Upper lobe of left lung (tissue), 6 donors: ENCODE measurements around the gene STIMATE. TPM values are rescaled to one million over a fixed set of nuclear protein-coding genes. Genes with fewer than 3 reads are reported as not detected.
A peak's percentile ranks its signal among the peaks of the same experiment; 100 is the strongest.

Experiments
- ATAC-seq, 2 donors: fragments of 200-7000 bp; cut with Tn5 transposase; one replicate each; pipeline ENCODE4 v1.9.1; 2022; ENCODE audit warnings: mild to moderate bottlenecking in 2 of 2, moderate library complexity in 2 of 2; ENCODE audit not compliant: low FRiP score in 2 of 2
- DNase-seq, 2 donors: peaks; one replicate each; pipeline ENCODE4 v3.0.0-alpha.2; 2019 to 2020
- H3K27ac ChIP-seq, 4 donors: fragments of 200-600 bp; sonication (generic); one replicate each; pipeline ENCODE4 v1.5.1; 2016 to 2019
- H3K27me3 ChIP-seq, 4 donors: fragments of 200-600 bp; sonication (generic); one replicate each; pipeline ENCODE4 v1.5.1; 2017 to 2019
- H3K36me3 ChIP-seq, 4 donors: fragments of 200-600 bp; sonication (generic); one replicate each; pipeline ENCODE4 v1.5.1; 2016 to 2019
- H3K4me1 ChIP-seq, 4 donors: fragments of 200-600 bp; sonication (generic); one replicate each; pipeline ENCODE4 v1.5.1; 2018 to 2019
- H3K4me3 ChIP-seq, 4 donors: fragments of 200-600 bp; sonication (generic); one replicate each; pipeline ENCODE4 v1.5.1; 2017 to 2019; ENCODE audit warnings: mild to moderate bottlenecking in 2 of 4, moderate library complexity in 1 of 4
- H3K9me3 ChIP-seq, 4 donors: fragments of 200-600 bp; sonication (generic); one replicate each; pipeline ENCODE4 v1.5.1; 2018 to 2019
- EP300 ChIP-seq, 4 donors: sonication (generic); formaldehyde crosslinking; IDR thresholded peaks; one replicate each; pipeline ENCODE4 v1.5.1; 2017; ENCODE audit warnings: antibody characterized with exemption in 4 of 4, control low read depth in 2 of 4
- POLR2A ChIP-seq, 4 donors: fragments of 450-650 bp; IDR thresholded peaks; one replicate each; pipeline ENCODE4 v1.5.1; 2016 to 2017; ENCODE audit warnings: antibody characterized with exemption in 4 of 4, mild to moderate bottlenecking in 2 of 4
- POLR2AphosphoS5 ChIP-seq, 2 donors: sonication (generic); formaldehyde crosslinking; IDR thresholded peaks; one replicate each; pipeline ENCODE4 v1.5.1; 2017; ENCODE audit warnings: antibody characterized with exemption in 2 of 2
- WGBS, 2 donors: methylation state at CpG; one replicate each; pipeline ENCODE4 v1.1.5; 2017 to 2018; 5-methylcytosine and 5-hydroxymethylcytosine counted together
- total RNA-seq, 6 donors: library from RNA; depleted of rRNA in 4 of 6; stranded (reverse); fragments of >200 nt in 4 of 6; gene quantifications; one replicate each; pipeline versions ENCODE4 v1.1.0 to v1.2.1, GENCODE V29; 2016 to 2021
- TF ChIP-seq, protein P1 (sequence below), 6 experiments: fragments of 450-650 bp in 4 of 6; fragments of 200-600 bp in 2 of 6; sonication (generic) in 2 of 6; IDR thresholded peaks; one replicate each; pipeline ENCODE4 v1.5.1; 2016 to 2019; ENCODE audit warnings: antibody characterized with exemption in 6 of 6
- donor health status: DM: no; HTN: no; CAD: no; lungs with moderate emphysema.
- donor health status: DM: no; HTN: yes; CAD: no; lungs with severe emphysema.

STIMATE gene
- total RNA-seq, 6 donors from 2014 or later = 39.7 to 87.0 (median 44.9) TPM

DNA sequence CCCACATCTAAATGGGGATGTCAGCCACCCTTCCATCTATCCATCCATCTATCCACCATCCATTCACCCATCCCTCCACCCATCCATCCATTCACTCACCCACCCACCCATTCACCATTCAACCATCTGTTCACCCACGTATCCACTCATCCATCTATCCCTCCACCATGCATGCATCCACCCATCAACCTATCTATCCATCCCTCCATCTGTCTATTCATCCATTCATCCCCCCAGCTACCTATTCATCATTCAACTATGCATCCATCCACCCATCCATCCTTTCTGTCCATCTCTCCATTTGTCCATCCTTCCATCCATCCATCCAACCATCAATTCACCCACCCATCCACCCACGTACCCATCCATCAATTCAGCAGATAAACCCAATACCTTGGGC lies 88.2 kb downstream of the STIMATE start:
- no peak overlapping the region for H3K4me3 ChIP-seq
- no peak for DNase-seq
- no peak for ATAC-seq
- H3K36me3 ChIP-seq = no peaks in the 10 kb centered on the region
- WGBS, 2 donors = 58 to 72% methylated on average over 2 of the region's 2 CpGs
- H3K9me3 ChIP-seq = no peaks in the 10 kb centered on the region
- no peak overlapping the region for H3K27ac ChIP-seq
- TF ChIP-seq, protein P1, sequence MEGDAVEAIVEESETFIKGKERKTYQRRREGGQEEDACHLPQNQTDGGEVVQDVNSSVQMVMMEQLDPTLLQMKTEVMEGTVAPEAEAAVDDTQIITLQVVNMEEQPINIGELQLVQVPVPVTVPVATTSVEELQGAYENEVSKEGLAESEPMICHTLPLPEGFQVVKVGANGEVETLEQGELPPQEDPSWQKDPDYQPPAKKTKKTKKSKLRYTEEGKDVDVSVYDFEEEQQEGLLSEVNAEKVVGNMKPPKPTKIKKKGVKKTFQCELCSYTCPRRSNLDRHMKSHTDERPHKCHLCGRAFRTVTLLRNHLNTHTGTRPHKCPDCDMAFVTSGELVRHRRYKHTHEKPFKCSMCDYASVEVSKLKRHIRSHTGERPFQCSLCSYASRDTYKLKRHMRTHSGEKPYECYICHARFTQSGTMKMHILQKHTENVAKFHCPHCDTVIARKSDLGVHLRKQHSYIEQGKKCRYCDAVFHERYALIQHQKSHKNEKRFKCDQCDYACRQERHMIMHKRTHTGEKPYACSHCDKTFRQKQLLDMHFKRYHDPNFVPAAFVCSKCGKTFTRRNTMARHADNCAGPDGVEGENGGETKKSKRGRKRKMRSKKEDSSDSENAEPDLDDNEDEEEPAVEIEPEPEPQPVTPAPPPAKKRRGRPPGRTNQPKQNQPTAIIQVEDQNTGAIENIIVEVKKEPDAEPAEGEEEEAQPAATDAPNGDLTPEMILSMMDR (IDR thresholded peaks at IDR 0.05) = no peak
- no peak for TF ChIP-seq EP300 (IDR thresholded peaks at IDR 0.05)
- no peak for TF ChIP-seq POLR2A (IDR thresholded peaks at IDR 0.05)
- no peak for TF ChIP-seq POLR2AphosphoS5 (IDR thresholded peaks at IDR 0.05)
- no peaks in the 10 kb centered on the region for H3K27me3 ChIP-seq
- no peaks in the 10 kb centered on the region for H3K4me1 ChIP-seq

DNA sequence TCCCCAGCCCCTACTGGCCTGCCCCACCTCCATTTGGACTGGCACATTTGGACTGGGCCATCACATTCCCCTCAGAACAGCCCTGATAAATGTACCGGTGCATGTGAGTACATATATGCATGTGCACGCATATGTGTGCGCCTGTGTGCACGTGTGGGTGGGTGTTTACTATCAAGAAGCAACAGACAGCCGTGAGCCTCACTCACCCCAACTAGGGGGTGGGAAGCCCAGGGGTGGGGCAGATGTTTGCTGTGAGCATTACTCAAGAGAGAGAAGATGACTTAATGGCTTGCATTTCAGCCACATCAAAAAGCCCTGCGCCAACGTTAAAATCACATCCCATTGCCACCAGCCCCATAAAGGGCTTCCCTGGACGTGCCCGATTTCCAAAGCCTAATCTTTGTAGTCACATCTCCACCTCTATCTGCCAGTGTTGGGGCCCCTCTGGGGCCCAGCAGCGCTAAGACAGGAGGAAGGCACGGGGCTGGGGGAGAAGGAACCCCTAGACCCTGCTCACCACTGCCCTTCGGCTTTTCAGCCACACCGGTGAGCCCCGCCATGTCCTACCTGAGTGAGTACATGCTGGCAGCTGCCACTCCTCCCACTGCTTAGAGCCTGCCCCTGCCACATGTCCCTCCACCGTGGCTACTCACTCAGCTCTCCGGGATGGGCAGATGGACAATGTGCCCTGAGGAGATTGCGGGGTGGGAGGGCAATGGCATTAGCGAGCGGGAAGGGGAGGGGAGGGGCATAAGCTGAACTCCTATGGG lies 91.9 kb downstream of the STIMATE start:
- no peaks in the 10 kb centered on the region for H3K9me3 ChIP-seq
- H3K27me3 ChIP-seq = no peaks in the 10 kb centered on the region
- ATAC-seq = no peak
- no peaks in the 10 kb centered on the region for H3K36me3 ChIP-seq
- no peak for DNase-seq
- WGBS, 2 donors = 82 to 84% methylated on average over 17 to 19 of the region's 19 CpGs
- no peak overlapping the region for H3K27ac ChIP-seq
- TF ChIP-seq, protein P1 (IDR thresholded peaks at IDR 0.05) = no peak
- no peak for TF ChIP-seq POLR2A (IDR thresholded peaks at IDR 0.05)
- TF ChIP-seq POLR2AphosphoS5 (IDR thresholded peaks at IDR 0.05) = no peak
- TF ChIP-seq EP300 (IDR thresholded peaks at IDR 0.05) = no peak
- no peaks in the 10 kb centered on the region for H3K4me1 ChIP-seq
- H3K4me3 ChIP-seq = no peak overlapping the region

DNA sequence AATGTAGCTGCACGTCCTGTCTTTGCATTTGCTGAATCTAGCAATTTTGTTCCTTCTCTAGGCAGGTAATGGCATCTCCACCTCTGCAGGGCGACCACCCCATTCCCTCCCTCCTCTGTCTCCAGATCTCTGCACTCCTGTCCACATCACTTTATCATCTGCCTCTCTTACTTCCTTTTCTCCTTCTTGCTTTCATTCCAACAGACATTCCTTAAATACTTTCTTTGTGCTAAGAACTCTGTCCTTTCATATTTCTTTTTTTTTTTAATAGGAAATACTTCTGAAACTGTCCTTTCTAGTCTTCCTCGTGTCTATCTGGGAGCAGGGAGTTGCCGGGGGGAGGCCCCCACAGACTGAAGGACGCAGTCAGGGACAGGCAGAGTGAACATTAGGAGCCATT lies 95.5 kb downstream of the STIMATE start:
- no peak for ATAC-seq

DNA sequence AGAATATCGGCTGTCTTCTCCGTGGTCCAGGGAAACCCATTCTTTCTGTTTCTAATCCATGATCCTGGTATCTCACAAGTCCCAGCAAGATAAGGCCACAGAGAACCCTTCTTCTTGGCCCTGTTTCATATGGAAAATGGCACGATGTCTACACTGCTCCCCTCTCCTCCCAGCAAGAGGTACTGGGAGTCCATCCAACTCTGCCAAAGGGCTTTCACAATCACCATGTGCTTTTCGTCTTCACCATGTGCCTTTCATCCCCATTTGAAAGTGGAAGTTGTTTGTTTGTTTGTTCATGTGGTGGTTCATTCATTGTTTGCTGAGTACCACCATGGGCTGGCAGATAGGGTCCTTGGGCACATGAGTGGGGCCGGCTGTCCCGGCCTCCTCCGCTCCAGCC lies 97.3 kb downstream of the STIMATE start:
- Histone ChIP-seq H3K36me3 (no peaks in the 10 kb centered on the region), H3K9me3 (no peaks in the 10 kb centered on the region), H3K27me3 (no peaks in the 10 kb centered on the region), H3K4me3 (no peak overlapping the region), H3K27ac (no peak overlapping the region), H3K4me1 (no peaks in the 10 kb centered on the region)
- DNase-seq = no peak
- 78 to 85% methylated on average over 7 of the region's 7 CpGs for WGBS, 2 donors
- no peak for TF ChIP-seq POLR2A (IDR thresholded peaks at IDR 0.05)
- no peak for TF ChIP-seq EP300 (IDR thresholded peaks at IDR 0.05)
- TF ChIP-seq, protein P1 (IDR thresholded peaks at IDR 0.05) = no peak
- TF ChIP-seq POLR2AphosphoS5 (IDR thresholded peaks at IDR 0.05) = no peak
- ATAC-seq = no peak

More for the DNA sequence above, 95.5 kb downstream of the STIMATE start:
- Histone ChIP-seq H3K4me3 (no peak overlapping the region), H3K27ac (no peak overlapping the region), H3K36me3 (no peaks in the 10 kb centered on the region), H3K9me3 (no peaks in the 10 kb centered on the region), H3K27me3 (no peaks in the 10 kb centered on the region), H3K4me1 (no peaks in the 10 kb centered on the region)
- no peak for DNase-seq
- TF ChIP-seq EP300 (IDR thresholded peaks at IDR 0.05) = no peak
- TF ChIP-seq, protein P1 (IDR thresholded peaks at IDR 0.05) = no peak
- no peak for TF ChIP-seq POLR2AphosphoS5 (IDR thresholded peaks at IDR 0.05)
- no peak for TF ChIP-seq POLR2A (IDR thresholded peaks at IDR 0.05)
- WGBS, 2 donors = 61% methylated on average over 5 of the region's 5 CpGs

DNA sequence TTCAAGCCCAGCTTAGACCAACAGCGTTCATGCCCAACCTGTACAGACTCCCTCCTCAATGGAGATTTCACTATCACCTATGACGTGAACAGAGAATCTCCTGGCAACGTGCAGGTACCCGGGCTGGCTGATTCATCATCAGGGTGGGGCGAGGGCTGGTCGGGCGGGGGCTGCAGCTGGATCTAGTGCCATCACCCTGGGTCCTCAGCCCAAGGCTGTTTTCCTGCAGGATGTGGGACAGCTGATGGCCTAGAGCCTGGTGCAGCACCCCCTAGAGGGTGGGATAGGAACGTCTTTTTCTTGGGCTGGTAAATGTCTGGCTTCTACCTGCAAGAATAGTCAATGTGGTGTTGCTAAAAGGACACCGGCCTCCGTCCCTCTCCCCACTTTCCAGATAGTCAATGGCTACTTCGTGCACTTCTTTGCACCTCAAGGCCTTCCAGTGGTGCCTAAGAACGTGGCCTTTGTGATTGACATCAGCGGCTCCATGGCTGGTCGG lies 98.3 kb downstream of the STIMATE start:
- no peaks in the 10 kb centered on the region for H3K4me1 ChIP-seq
- no peak overlapping the region for H3K4me3 ChIP-seq
- H3K9me3 ChIP-seq = no peaks in the 10 kb centered on the region
- no peaks in the 10 kb centered on the region for H3K27me3 ChIP-seq
- TF ChIP-seq, protein P1 (IDR thresholded peaks at IDR 0.05) = peak in 1 of 6 experiments; percentile 8
- TF ChIP-seq EP300 (IDR thresholded peaks at IDR 0.05) (no peak), POLR2AphosphoS5 (IDR thresholded peaks at IDR 0.05) (no peak)
- peak in 1 of 2 donors; percentile 13 for ATAC-seq
- H3K36me3 ChIP-seq = no peaks in the 10 kb centered on the region
- WGBS, 2 donors = 68% methylated on average over 7 to 14 of the region's 14 CpGs
- DNase-seq = no peak
- no peak overlapping the region for H3K27ac ChIP-seq
